HG03457 (cell line): ENCODE results near the gene GYS2.
A peak's percentile ranks its signal among the peaks of the same experiment; 100 is the strongest.

Experiments
- ATAC-seq: cut with Tn5 transposase; IDR thresholded peaks from one replicate; pipeline ENCODE4 v1.9.1; 2021; ENCODE audit warnings: moderate number of reproducible peaks; ENCODE audit not compliant: unreplicated experiment

GYS2 gene

DNA sequence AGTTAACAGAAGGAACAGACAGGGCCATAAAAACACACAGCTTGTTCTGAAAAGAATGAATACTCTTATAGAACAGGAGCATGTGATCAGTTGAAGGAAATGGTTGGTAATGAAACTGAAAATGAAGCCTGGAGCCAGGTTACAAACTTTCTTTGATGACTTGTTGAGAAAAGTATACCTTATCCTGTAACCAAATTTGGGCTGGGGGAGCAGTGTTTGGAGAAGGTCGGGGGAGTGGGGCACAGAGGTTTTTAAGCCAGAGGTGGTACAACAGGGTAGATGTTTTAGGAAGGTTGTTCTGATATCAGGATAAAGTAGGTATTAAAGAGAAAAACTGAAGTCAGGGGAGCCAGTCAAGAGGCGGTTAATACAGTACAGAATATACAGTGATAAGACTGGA, 94.9 kb downstream of the GYS2 start:
- ATAC-seq: peak; percentile 90

DNA sequence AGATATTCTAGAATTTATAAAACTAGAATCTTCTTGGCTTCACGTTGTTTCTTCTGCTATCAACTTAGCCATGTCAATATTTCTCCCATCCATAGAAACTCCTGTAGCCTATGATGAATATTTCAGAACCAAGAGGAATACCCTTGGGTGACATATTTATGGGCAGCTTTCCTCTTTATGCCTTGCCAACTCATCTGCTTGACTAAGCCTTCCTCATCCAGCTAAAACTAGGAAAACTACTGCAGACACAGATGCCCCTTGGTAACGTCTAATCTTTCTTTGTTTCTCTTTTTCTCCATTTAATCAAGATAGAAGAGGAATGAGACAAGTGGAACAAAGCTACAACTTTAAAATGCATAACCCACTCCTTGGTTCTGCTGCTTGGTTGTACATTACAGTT, 96.8 kb downstream of the GYS2 start:
- no peak for ATAC-seq

DNA sequence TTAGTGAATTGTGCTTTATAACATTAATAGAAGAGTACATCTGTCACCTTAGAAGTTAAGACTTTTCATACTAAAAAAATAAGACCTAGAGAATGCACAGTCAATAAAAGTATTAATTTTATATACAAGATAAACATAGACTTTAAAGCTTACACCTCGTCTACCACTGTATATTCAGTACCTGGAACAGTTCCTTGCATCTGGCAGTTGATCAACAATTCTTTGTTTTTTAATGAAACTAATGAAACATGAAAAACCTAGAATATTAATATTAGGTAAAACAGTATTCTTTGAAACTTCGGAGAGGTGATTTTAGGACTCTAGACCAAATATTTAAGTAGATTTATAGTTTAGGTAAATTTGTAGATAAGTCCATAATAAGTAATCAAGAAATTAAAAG, 98.8 kb downstream of the GYS2 start:
- no peak for ATAC-seq

DNA sequence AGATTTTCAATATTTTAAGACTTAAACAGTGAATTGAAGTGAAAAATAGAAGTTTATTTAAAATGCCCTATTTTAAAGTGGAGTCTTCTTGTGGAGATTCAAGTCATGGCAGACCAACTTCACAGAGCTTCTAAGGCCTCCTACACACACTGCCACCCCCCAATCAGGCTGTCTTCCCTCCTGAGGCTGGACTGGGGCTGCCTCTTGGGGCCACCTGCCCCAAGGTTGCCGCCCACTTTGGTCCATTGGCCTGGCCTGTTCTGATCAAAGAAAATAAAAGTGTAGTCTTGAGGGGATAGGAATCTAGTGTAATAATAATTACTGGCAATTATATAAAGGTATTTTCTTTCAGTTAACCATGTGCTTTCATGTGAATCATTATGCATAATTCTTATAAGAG, 101.8 kb downstream of the GYS2 start:
- no peak for ATAC-seq

DNA sequence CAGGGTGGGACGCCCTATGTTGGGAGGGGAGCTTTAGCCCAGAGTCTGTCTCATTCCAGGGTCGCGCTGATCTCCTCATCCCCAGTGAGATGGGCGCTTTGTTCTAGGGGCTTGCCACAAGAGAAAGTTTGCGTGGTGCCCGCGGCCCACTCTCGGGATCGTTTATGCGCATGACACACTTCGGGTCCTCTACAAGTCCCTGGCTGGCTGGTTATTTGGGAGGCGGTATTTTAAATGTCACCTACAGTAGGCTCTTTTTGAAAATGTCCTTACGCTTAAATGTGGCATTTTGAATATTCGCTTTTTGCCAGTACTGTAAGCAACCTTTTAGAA, 102.5 kb downstream of the GYS2 start:
- no peak for ATAC-seq

DNA sequence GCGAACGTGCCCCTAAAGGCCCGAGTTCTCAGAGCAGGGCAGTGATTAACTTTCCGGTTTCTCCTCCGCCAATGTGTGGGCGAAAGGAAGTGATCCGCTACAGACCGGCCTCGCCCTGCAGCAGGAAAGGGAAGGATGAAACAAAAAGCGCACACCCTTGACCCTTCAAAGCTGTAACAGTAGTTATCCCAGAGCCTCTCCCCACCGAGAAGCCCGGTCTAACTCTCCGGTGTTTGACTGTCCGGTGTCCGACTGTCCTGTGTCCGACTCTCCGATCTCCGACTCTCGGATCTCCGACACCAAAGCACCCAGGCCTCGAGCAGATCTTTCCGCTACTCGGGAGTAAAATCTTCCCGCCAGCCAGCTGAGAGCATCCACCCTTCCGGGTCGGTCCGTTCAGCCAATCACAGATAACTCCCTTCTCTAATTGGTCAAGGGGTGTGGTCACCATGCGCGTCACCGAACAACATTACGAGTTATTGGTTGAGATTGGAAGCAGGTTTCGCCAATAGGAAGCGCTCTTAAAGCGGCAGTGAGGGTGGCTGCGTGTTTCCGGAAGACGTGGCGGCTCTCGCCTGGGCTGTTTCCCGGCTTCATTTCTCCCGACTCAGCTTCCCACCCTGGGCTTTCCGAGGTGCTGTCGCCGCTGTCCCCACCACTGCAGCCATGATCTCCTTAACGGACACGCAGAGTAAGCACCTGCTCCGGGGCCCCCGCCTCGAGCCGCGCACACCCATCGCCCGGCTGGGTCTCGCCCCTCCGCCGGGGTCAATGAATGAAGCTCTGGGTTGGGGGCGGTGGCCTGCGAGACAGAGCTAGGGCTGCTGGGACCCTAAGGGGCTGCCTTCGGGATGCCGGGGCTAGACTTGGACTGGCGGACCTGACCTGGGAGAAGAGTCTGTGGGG, 103.1 kb downstream of the GYS2 start, which contains the start of the genes GOLT1B and RECQL:
GOLT1B (plus strand) TSS at position 532 of the 906 bp plus-strand sequence; CDS start at position 667, 135 bp downstream.
RECQL (minus strand) TSS at position 378 of the 906 bp plus-strand sequence. CDS start 2,065 bp downstream, outside the sequence.
- ATAC-seq: peak; percentile 98

DNA sequence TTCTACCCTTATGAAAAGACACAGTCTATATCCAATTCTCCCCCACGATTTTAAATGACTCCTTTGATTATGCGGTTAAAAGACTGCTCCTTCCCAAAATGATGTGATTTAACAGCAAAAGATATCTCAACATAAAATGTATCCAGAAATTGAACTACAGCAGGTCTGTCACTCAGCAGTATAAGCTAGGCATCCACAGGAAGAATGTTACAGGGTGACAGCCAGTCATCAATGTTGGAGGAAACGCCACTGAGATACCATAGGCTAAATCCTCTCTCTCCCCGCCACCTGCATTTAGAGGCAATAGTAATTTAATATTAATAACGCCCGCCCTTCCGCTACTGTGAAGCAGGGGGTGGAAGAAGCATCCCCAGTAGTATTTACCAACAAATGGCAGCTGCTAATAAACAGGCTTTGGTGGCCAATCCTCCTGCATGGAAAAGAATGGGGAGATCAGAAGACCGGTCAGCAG, 103.8 kb downstream of the GYS2 start:
- ATAC-seq: peak; percentile 4

DNA sequence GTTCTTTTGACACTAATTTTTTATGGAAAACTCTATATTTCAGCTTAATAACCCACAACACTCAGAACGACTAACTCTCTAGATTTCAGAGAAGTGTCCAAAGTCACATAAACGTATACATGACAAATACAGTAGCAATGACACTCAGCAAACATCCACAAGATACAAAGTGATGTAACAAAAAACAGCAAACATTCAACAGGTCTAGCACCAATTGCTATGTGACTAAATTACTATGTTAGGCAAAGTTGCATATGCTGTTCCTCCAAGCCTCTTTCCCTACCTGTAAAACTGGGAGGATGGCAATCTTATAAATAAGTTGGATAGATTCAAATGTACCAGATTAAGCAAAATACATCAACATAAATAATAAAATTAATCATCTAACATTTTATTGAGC, 104.9 kb downstream of the GYS2 start:
- no peak for ATAC-seq
